SK-N-SH (cell line): ENCODE measurements around the gene POMC. TPM values are rescaled to one million over a fixed set of nuclear protein-coding genes. Genes with fewer than 3 reads are reported as not detected.

Source experiments
- CTCF ChIA-PET: fragments of 300-600, 350-600 bp; formaldehyde crosslinking; extraction: SDS; loops from one replicate; lab custom pipeline; 2021; lab: Yijun Ruan, JAX
- POLR2A ChIA-PET: fragments of 350-600 bp; sonication (Branson Sonifier 250); formaldehyde crosslinking; extraction: SDS; loops from one replicate; lab custom pipeline; 2020; ENCODE audit warnings: antibody characterized with exemption, inconsistent platforms; lab: Yijun Ruan, JAX
- DNase-seq: peaks from one replicate; pipeline ENCODE4 v3.0.0; 2012
- H2AFZ ChIP-seq: fragments of 200-600 bp; sonication (generic); 2 replicates; pipeline ENCODE4 v1.8.1; 2016; ENCODE audit warnings: antibody characterized with exemption, mild to moderate bottlenecking, low read depth
- H3F3A ChIP-seq: fragments of 200-600 bp; sonication (generic); replicated peaks from 2 replicates; pipeline ENCODE3; 2016; ENCODE audit warnings: antibody characterized with exemption, mild to moderate bottlenecking; ENCODE audit not compliant: insufficient read depth
- H3K27ac ChIP-seq, 2 experiments: fragments of 200-500 bp in 1 of 2; fragments of 200-600 bp in 1 of 2; sonication (Bioruptor generic) in 1 of 2; sonication (generic), shearing (Covaris generic) in 1 of 2; 2 replicates each; pipeline versions ENCODE4 v1.5.1 to v1.6.1; 2014 to 2016; ENCODE audit warnings: low read depth in 2 of 2, inconsistent platforms in 1 of 2, low read length in 1 of 2, mild to moderate bottlenecking in 1 of 2, mixed read lengths in 1 of 2
- H3K27me3 ChIP-seq: fragments of 200-600 bp; sonication (generic), shearing (Covaris generic); 2 replicates; pipeline ENCODE4 v1.6.1; 2016; ENCODE audit warnings: mixed run types; ENCODE audit not compliant: insufficient read depth
- H3K36me3 ChIP-seq, 2 experiments: fragments of 200-500 bp in 1 of 2; fragments of 200-600 bp in 1 of 2; sonication (Bioruptor generic) in 1 of 2; sonication (generic) in 1 of 2; replicated peaks in 1 of 2; 2 replicates each; pipeline versions ENCODE3 to v1.5.1; 2014 to 2016; ENCODE audit warnings: low read length in 1 of 2, mild to moderate bottlenecking in 1 of 2; ENCODE audit not compliant: insufficient read depth in 2 of 2, control insufficient read depth in 1 of 2
- H3K4me1 ChIP-seq, 2 experiments: fragments of 200-500 bp in 1 of 2; fragments of 200-600 bp in 1 of 2; sonication (Bioruptor generic) in 1 of 2; sonication (generic), shearing (Covaris generic) in 1 of 2; 2 replicates each; pipeline versions ENCODE4 v1.5.1 to v1.6.1; 2014 to 2016; ENCODE audit warnings: low read depth in 1 of 2, low read length in 1 of 2, mixed run types in 1 of 2; ENCODE audit not compliant: insufficient read depth in 2 of 2, control insufficient read depth in 1 of 2
- H3K4me2 ChIP-seq: fragments of 200-600 bp; sonication (generic), shearing (Covaris generic); 2 replicates; pipeline ENCODE4 v1.6.1; 2017; ENCODE audit warnings: mixed run types
- H3K4me3 ChIP-seq, 2 experiments: fragments of 200-500 bp in 1 of 2; fragments of 200-600 bp in 1 of 2; sonication (Bioruptor generic) in 1 of 2; sonication (generic), shearing (Covaris generic) in 1 of 2; 2 replicates each; pipeline versions ENCODE4 v1.5.1 to v1.8.1; 2014 to 2016; ENCODE audit warnings: low read depth in 2 of 2, inconsistent platforms in 1 of 2, low read length in 1 of 2, mild to moderate bottlenecking in 1 of 2, mixed read lengths in 1 of 2, moderate library complexity in 1 of 2
- H3K79me2 ChIP-seq: fragments of 200-600 bp; sonication (generic); 2 replicates; pipeline ENCODE4 v1.8.1; 2017; ENCODE audit warnings: mild to moderate bottlenecking; ENCODE audit not compliant: insufficient read depth
- H3K9ac ChIP-seq: fragments of 200-600 bp; sonication (generic); 2 replicates; pipeline ENCODE4 v1.6.1; 2017; ENCODE audit warnings: mixed run types
- H3K9me2 ChIP-seq: fragments of 200-600 bp; sonication (generic); 2 replicates; pipeline ENCODE4 v1.6.1; 2017; ENCODE audit warnings: mixed run types
- H3K9me3 ChIP-seq: fragments of 200-600 bp; sonication (generic); 2 replicates; pipeline ENCODE4 v1.6.1; 2017; ENCODE audit warnings: mixed run types, mild to moderate bottlenecking, moderate library complexity
- H4K20me1 ChIP-seq: fragments of 200-600 bp; sonication (generic); 2 replicates; pipeline ENCODE4 v1.6.1; 2017; ENCODE audit warnings: mild to moderate bottlenecking, mixed run types; ENCODE audit not compliant: insufficient read depth
- CTCF ChIP-seq: fragments of 200-600 bp; sonication (generic); IDR thresholded peaks from 2 replicates; pipeline ENCODE4 v1.6.1; 2017; ENCODE audit warnings: antibody characterized with exemption, mild to moderate bottlenecking, moderate library complexity
- ELF1 ChIP-seq: IDR thresholded peaks from 2 replicates; pipeline ENCODE4 v1.4.0; 2012
- FOSL2 ChIP-seq: IDR thresholded peaks from 2 replicates; pipeline ENCODE4 v1.4.0; 2012; ENCODE audit warnings: low read depth, mild to moderate bottlenecking, moderate library complexity, borderline replicate concordance
- FOXJ3 ChIP-seq: sonication (generic); formaldehyde crosslinking; IDR thresholded peaks from 2 replicates; pipeline ENCODE4 v1.5.1; 2020; ENCODE audit warnings: mild to moderate bottlenecking, missing genetic modification reagents
- IRF3 ChIP-seq: fragments of 150-350 bp; IDR thresholded peaks from 2 replicates; pipeline ENCODE4 v1.6.1; 2016; ENCODE audit warnings: mild to moderate bottlenecking, low read depth, low read length
- MEF2A ChIP-seq: IDR thresholded peaks from 2 replicates; pipeline ENCODE4 v1.4.0; 2012; ENCODE audit warnings: low read depth, borderline replicate concordance
- NFIC ChIP-seq: IDR thresholded peaks from 2 replicates; pipeline ENCODE4 v1.4.0; 2012; ENCODE audit warnings: borderline replicate concordance
- POLR2AphosphoS5 ChIP-seq: IDR thresholded peaks from 2 replicates; pipeline ENCODE4 v1.6.1; 2012; ENCODE audit warnings: low read depth, low read length
- RCOR1 ChIP-seq: fragments of 150-350 bp; IDR thresholded peaks from 2 replicates; pipeline ENCODE4 v1.6.1; 2017; ENCODE audit warnings: antibody characterized with exemption, low read length
- REST ChIP-seq: IDR thresholded peaks from 2 replicates; pipeline ENCODE4 v1.6.1; 2012; ENCODE audit warnings: mild to moderate bottlenecking, low read depth, low read length, moderate library complexity
- RXRA ChIP-seq: IDR thresholded peaks from 2 replicates; pipeline ENCODE4 v1.4.0; 2012; ENCODE audit warnings: low read depth, mild to moderate bottlenecking, borderline replicate concordance
- SMC3 ChIP-seq: IDR thresholded peaks from 2 replicates; pipeline ENCODE4 v1.6.1; 2012; ENCODE audit warnings: low read depth, low read length, improper control_type of control experiment
- TAF1 ChIP-seq: IDR thresholded peaks from 2 replicates; pipeline ENCODE4 v1.6.1; 2012; ENCODE audit warnings: low read depth, mild to moderate bottlenecking, low read length, moderate library complexity, borderline replicate concordance
- TCF12 ChIP-seq: IDR thresholded peaks from 2 replicates; pipeline ENCODE4 v1.4.0; 2012
- YY1 ChIP-seq: IDR thresholded peaks from 2 replicates; pipeline ENCODE4 v1.4.0; 2012; ENCODE audit warnings: low read depth, mild to moderate bottlenecking
- WGBS: methylation state at CpG from one replicate; pipeline ENCODE4 v1.1.6; 2017; ENCODE audit warnings: low lambda C conversion rate; 5-methylcytosine and 5-hydroxymethylcytosine counted together
- polyA plus RNA-seq, 3 experiments: library from polyadenylated mRNA; depleted of rRNA; stranded (reverse); fragments of >200 nt; gene quantifications; 2 replicates each; pipeline ENCODE4 v1.2.3, GENCODE V29; 2012
- TF ChIP-seq, protein P1 (sequence below): IDR thresholded peaks from 2 replicates; pipeline ENCODE4; 2012

POMC gene
- polyA plus RNA-seq, 1 of the 3 experiments (the other 2 are of a cell fraction): not detected

DNA sequence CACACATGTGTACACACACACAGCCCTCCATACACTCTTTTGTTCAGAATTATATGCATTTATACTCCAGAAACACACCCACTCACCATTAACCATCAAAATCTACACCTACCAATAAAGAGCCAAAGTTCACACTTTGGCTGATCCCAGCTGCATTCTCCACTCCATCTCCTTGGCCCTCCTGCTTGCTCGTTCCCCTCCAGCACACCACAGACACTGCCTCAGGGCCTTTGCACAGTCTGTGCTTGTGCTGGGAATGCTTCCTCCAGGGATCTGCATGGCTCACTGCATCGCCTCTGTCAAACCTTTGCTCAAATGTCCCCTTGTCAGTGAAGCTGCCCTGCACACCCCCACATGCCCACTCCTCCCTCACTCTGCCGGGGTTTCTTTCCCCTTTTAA is 46.0 kb downstream of the POMC start:
- H3K36me3 ChIP-seq: peaks cover 0 to 5% of the 10 kb centered on the region in 2 experiments
- H3K4me3 ChIP-seq: no peak overlapping the region
- no peaks in the 10 kb centered on the region for H3K9me3 ChIP-seq
- CTCF ChIA-PET: interaction anchor here (1.6 to 27.1 kb wide), 4 partner anchors 73 to 146 kb away, joined by 4 to 519 read pairs (median 7); partner anchors contain the start of gene EFR3B
- H3K27me3 ChIP-seq: no peaks in the 10 kb centered on the region
- no peak overlapping the region for H3K4me2 ChIP-seq
- no peak overlapping the region for H2AFZ ChIP-seq
- no peak for DNase-seq
- no peak for TF ChIP-seq TCF12
- TF ChIP-seq RCOR1: no peak
- no peak for TF ChIP-seq FOSL2
- TF ChIP-seq ELF1: no peak
- TF ChIP-seq IRF3: no peak
- no peak for TF ChIP-seq POLR2AphosphoS5
- no peak for TF ChIP-seq NFIC
- no peak for TF ChIP-seq RXRA
- no peak for TF ChIP-seq REST
- H3F3A ChIP-seq: peaks cover 6% of the 10 kb centered on the region
- no peak overlapping the region for H3K27ac ChIP-seq
- no peaks in the 10 kb centered on the region for H4K20me1 ChIP-seq
- WGBS: 92% methylated on average over 3 of the region's 3 CpGs
- H3K9ac ChIP-seq: no peak overlapping the region
- POLR2A ChIA-PET: no interaction called here
- peaks cover 0 to 4% of the 10 kb centered on the region in 2 experiments; a peak in 1 of 4 replicates for H3K4me1 ChIP-seq
- H3K79me2 ChIP-seq: no peaks in the 10 kb centered on the region
- H3K9me2 ChIP-seq: no peaks in the 10 kb centered on the region

GRCh38 chr2:25119263-25119662 is 49.1 kb downstream of the POMC start:
- POLR2A ChIA-PET: no interaction called here
- no peak for TF ChIP-seq SMC3
- TF ChIP-seq REST: no peak
- TF ChIP-seq MEF2A: no peak
- TF ChIP-seq CTCF: no peak
- TF ChIP-seq TAF1: no peak
- TF ChIP-seq YY1: no peak
- TF ChIP-seq, protein P1, sequence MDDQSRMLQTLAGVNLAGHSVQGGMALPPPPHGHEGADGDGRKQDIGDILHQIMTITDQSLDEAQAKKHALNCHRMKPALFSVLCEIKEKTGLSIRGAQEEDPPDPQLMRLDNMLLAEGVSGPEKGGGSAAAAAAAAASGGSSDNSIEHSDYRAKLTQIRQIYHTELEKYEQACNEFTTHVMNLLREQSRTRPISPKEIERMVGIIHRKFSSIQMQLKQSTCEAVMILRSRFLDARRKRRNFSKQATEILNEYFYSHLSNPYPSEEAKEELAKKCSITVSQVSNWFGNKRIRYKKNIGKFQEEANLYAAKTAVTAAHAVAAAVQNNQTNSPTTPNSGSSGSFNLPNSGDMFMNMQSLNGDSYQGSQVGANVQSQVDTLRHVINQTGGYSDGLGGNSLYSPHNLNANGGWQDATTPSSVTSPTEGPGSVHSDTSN: no peak
- TF ChIP-seq FOXJ3: no peak

More at GRCh38 chr2:25119263-25119662, 49.1 kb downstream of the POMC start:
- Histone ChIP-seq H3K4me3 (no peak overlapping the region), H3K27ac (no peak overlapping the region), H3K27me3 (no peaks in the 10 kb centered on the region), H3K9me2 (no peaks in the 10 kb centered on the region), H3K36me3 (no peaks in the 10 kb centered on the region), H3K4me1 (peaks cover 0 to 6% of the 10 kb centered on the region in 2 experiments; a peak in 1 of 4 replicates), H2AFZ (no peak overlapping the region), H3F3A (no peaks in the 10 kb centered on the region), H4K20me1 (no peaks in the 10 kb centered on the region), H3K79me2 (no peaks in the 10 kb centered on the region), H3K9me3 (no peaks in the 10 kb centered on the region), H3K9ac (no peak overlapping the region), H3K4me2 (no peak overlapping the region)
- WGBS: 91% methylated on average over 11 of the region's 11 CpGs
- CTCF ChIA-PET: interaction anchor here (0.8 to 27.1 kb wide), 5 partner anchors 10 to 1294 kb away, joined by 3 to 519 read pairs (median 5); no protein-coding TSS in a partner anchor
- DNase-seq: no peak
